ENCODE data around the gene ICE1.

ICE1 gene

GRCh38 chr5:5437227-5438172 lies 15.0 kb downstream of the ICE1 start:
- TF ChIP-seq, protein P1, sequence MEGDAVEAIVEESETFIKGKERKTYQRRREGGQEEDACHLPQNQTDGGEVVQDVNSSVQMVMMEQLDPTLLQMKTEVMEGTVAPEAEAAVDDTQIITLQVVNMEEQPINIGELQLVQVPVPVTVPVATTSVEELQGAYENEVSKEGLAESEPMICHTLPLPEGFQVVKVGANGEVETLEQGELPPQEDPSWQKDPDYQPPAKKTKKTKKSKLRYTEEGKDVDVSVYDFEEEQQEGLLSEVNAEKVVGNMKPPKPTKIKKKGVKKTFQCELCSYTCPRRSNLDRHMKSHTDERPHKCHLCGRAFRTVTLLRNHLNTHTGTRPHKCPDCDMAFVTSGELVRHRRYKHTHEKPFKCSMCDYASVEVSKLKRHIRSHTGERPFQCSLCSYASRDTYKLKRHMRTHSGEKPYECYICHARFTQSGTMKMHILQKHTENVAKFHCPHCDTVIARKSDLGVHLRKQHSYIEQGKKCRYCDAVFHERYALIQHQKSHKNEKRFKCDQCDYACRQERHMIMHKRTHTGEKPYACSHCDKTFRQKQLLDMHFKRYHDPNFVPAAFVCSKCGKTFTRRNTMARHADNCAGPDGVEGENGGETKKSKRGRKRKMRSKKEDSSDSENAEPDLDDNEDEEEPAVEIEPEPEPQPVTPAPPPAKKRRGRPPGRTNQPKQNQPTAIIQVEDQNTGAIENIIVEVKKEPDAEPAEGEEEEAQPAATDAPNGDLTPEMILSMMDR (IDR thresholded peaks at IDR 0.05; ENCODE audit: insufficient read depth, low read depth, low read length, missing control alignments): no peak
- DNase-seq (ENCODE audit: low read depth): no peak
- no peak overlapping the region for H3K4me3 ChIP-seq (ENCODE audit: low read length)

DNA sequence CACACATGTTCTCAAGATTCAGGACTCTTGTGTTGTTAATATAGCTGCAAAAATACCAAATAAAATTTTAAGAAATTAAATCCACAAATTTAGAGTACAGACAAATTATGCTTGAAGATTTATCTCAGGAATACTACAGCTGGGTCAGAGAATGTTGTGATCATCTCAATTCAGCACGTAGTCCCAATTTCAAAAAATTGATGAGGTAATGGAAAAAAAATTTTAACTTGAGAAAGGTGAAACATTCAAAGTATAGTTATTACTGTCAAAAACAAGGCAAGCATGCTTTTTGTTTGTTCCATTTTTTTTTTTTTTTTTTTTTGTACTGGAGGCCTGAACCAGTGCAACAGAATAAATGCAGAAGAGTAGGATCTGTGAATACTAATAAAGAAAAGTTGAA lies 29.4 kb downstream of the ICE1 start:
- DNase-seq (ENCODE audit: low read depth): no peak
- no peak overlapping the region for H3K4me3 ChIP-seq (ENCODE audit: low read length)
- TF ChIP-seq, protein P1 (IDR thresholded peaks at IDR 0.05; ENCODE audit: insufficient read depth, low read depth, low read length, missing control alignments): no peak

- TF ChIP-seq, protein P1 (IDR thresholded peaks at IDR 0.05; ENCODE audit: insufficient read depth, low read depth, low read length, missing control alignments): no peak
- no peak overlapping the region for H3K4me3 ChIP-seq (ENCODE audit: low read length)
- DNase-seq (ENCODE audit: low read depth): no peak
These were observed 30.7 kb downstream of the ICE1 start for GRCh38 chr5:5453131-5453530.

DNA sequence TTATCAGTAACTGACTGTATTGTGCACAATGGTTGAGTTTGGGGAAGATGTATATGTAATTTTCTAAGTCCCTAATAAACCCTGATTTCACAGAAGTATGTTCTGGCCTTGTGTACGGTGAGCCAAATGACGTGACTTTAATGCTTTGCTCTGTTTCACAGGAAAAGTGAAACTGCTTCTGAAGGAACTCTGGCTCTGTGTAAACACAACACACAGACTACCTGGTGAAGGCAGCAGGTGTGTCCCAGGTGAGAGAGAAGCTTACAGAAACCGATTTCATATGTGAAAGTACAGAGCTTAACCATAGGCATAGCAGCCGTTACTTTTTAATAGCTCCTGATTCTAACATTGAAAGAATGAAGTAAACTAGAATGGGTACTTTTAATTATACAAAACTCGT lies 31.9 kb downstream of the ICE1 start:
- H3K4me3 ChIP-seq (ENCODE audit: low read length): no peak overlapping the region
- no peak for DNase-seq (ENCODE audit: low read depth)
- TF ChIP-seq, protein P1 (IDR thresholded peaks at IDR 0.05; ENCODE audit: insufficient read depth, low read depth, low read length, missing control alignments): no peak

DNA sequence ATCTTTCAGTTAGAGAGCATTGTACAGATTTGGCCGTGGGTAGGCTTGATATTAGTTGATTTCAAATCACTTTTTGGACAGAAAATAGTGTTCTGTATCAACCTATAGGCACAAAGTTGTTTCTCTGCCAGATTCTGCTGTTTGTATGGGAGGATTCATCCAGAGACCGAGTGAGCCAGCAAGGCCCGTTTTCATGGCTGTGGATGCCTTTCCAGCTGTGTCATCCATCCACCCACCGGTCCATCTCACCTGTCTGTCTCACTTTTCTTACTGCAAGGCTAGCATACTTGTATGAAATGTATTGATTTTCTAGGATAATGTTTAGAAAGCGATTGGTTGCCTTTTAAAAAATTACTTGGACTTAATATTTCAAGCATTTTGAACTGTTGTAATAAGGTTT lies 34.4 kb downstream of the ICE1 start:
- DNase-seq (ENCODE audit: low read depth): peak; percentile 53
- TF ChIP-seq, protein P1 (IDR thresholded peaks at IDR 0.05; ENCODE audit: insufficient read depth, low read depth, low read length, missing control alignments): no peak
- no peak overlapping the region for H3K4me3 ChIP-seq (ENCODE audit: low read length)

GRCh38 chr5:5460311-5460710 lies 37.8 kb downstream of the ICE1 start:
- TF ChIP-seq, protein P1 (IDR thresholded peaks at IDR 0.05; ENCODE audit: insufficient read depth, low read depth, low read length, missing control alignments): no peak
- no peak for DNase-seq (ENCODE audit: low read depth)
- H3K4me3 ChIP-seq (ENCODE audit: low read length): no peak overlapping the region

GRCh38 chr5:5461012-5461411 lies 38.5 kb downstream of the ICE1 start:
- TF ChIP-seq, protein P1 (IDR thresholded peaks at IDR 0.05; ENCODE audit: insufficient read depth, low read depth, low read length, missing control alignments): no peak
- peak; percentile 64 for DNase-seq (ENCODE audit: low read depth)
- H3K4me3 ChIP-seq (ENCODE audit: low read length): no peak overlapping the region

Measured in epithelial cell of esophagus (primary cell).